Activated CD4-positive, alpha-beta T cell treated with anti-CD3 and anti-CD28 coated beads, Interleukin-2, amount 50 U/mL, for 16 hours (primary cell): ENCODE measurements around the gene HES5.

Source experiments
- DNase-seq: peaks from one replicate; pipeline ENCODE4 v3.0.0-alpha.2; 2020

Gene HES5

GRCh38 chr1:2530513-2531361 is 674 bp upstream of the HES5 start:
- no peak for DNase-seq

- DNase-seq: peak; percentile 45
Observed at GRCh38 chr1:2528966-2529783, 888 bp downstream of the HES5 start.

- DNase-seq: no peak
Observed at GRCh38 chr1:2528611-2528965, 1.5 kb downstream of the HES5 start.

- DNase-seq: no peak
Observed at GRCh38 chr1:2528016-2528415, 2.0 kb downstream of the HES5 start.

- DNase-seq: no peak
Observed at GRCh38 chr1:2527556-2527860, 2.6 kb downstream of the HES5 start.

GRCh38 chr1:2526824-2527555 is 3.1 kb downstream of the HES5 start:
- DNase-seq: peak; percentile 78

- DNase-seq: peak; percentile 93
Observed at GRCh38 chr1:2525920-2526823, 3.9 kb downstream of the HES5 start, which contains the start of gene PANK4. Gene PANK4, minus strand, starts transcription at chr1:2526596. Its CDS starts 9 bp downstream, at chr1:2526587.

GRCh38 chr1:2525572-2525919 is 4.5 kb downstream of the HES5 start:
- no peak for DNase-seq

- peak; percentile 62 for DNase-seq
Observed at GRCh38 chr1:2523891-2524609, 6.0 kb downstream of the HES5 start.

GRCh38 chr1:2523191-2523890 is 6.7 kb downstream of the HES5 start:
- DNase-seq: peak; percentile 41

- DNase-seq: no peak
Observed at GRCh38 chr1:2522230-2522629, 7.8 kb downstream of the HES5 start.

- no peak for DNase-seq
Observed at GRCh38 chr1:2520806-2521205, 9.3 kb downstream of the HES5 start.

- DNase-seq: no peak
Observed at GRCh38 chr1:2520206-2520605, 9.9 kb downstream of the HES5 start.

GRCh38 chr1:2519729-2520128 is 10.3 kb downstream of the HES5 start:
- DNase-seq: no peak

- no peak for DNase-seq
Observed at GRCh38 chr1:2519029-2519685, 10.9 kb downstream of the HES5 start.

- no peak for DNase-seq
Observed at GRCh38 chr1:2518528-2518927, 11.5 kb downstream of the HES5 start.

GRCh38 chr1:2517966-2518365 is 12.1 kb downstream of the HES5 start:
- DNase-seq: no peak

GRCh38 chr1:2516946-2517345 is 13.1 kb downstream of the HES5 start:
- no peak for DNase-seq

GRCh38 chr1:2516124-2516523 is 13.9 kb downstream of the HES5 start:
- no peak for DNase-seq

- DNase-seq: no peak
Observed at GRCh38 chr1:2515763-2516080, 14.3 kb downstream of the HES5 start.
